Caco-2 (cell line): ENCODE results near the gene A1BG. TPM values are rescaled to one million over a fixed set of nuclear protein-coding genes. Genes with fewer than 3 reads are reported as not detected.

Experiments
- BruUV-seq: library from RNA; stranded (reverse); fragments of 400-500 nt; replicated peaks from 2 replicates; lab custom pipeline; 2021; lab: Mats Ljungman, UMichigan
- CTCF ChIA-PET: fragments of 300-600 bp; sonication (Branson Sonifier 250); formaldehyde crosslinking; loops from one replicate; lab custom pipeline; 2022; ENCODE audit warnings: antibody characterized with exemption; lab: Charles Lee
- POLR2A ChIA-PET: fragments of 300-600 bp; sonication (Branson Sonifier 250); formaldehyde crosslinking; loops from one replicate; lab custom pipeline; 2022; ENCODE audit warnings: antibody characterized with exemption; lab: Charles Lee
- DNase-seq, 2 experiments: peaks; one replicate each; pipeline versions ENCODE4 v3.0.0 to v3.0.0-alpha.2; 2020 to 2022
- H3K27me3 ChIP-seq: replicated peaks from 2 replicates; pipeline ENCODE4 v1.6.0; 2011; ENCODE audit warnings: low read length; ENCODE audit not compliant: control insufficient read depth, insufficient read depth
- H3K36me3 ChIP-seq: 2 replicates; pipeline ENCODE4 v1.5.1; 2011; ENCODE audit warnings: low read length; ENCODE audit not compliant: control insufficient read depth, insufficient read depth
- H3K4me1 ChIP-seq: fragments of 250-450 bp; sonication (Bioruptor Pico); 2 replicates; pipeline ENCODE4 v1.5.1; 2020; ENCODE audit warnings: mild to moderate bottlenecking
- H3K4me3 ChIP-seq: 2 replicates; pipeline ENCODE4 v1.5.1; 2011; ENCODE audit warnings: low read depth, mild to moderate bottlenecking, control low read depth, low read length
- H3K9me3 ChIP-seq: fragments of 250-450 bp; sonication (Bioruptor Pico); 2 replicates; pipeline ENCODE4 v1.5.1; 2020; ENCODE audit warnings: mild to moderate bottlenecking, moderate library complexity
- H3K27ac Mint-ChIP-seq: one replicate; pipeline ENCODE4 v1.8.0; 2022; ENCODE audit warnings: mixed read lengths; ENCODE audit not compliant: unreplicated experiment
- H3K27me3 Mint-ChIP-seq: one replicate; pipeline ENCODE4 v1.8.0; 2022; ENCODE audit warnings: mixed read lengths; ENCODE audit not compliant: insufficient read depth, unreplicated experiment
- H3K36me3 Mint-ChIP-seq: one replicate; pipeline ENCODE4 v1.8.0; 2022; ENCODE audit warnings: mild to moderate bottlenecking, mixed read lengths; ENCODE audit not compliant: insufficient read depth, unreplicated experiment
- H3K4me1 Mint-ChIP-seq: one replicate; pipeline ENCODE4 v1.8.0; 2022; ENCODE audit warnings: low read depth, mixed read lengths; ENCODE audit not compliant: unreplicated experiment
- H3K4me3 Mint-ChIP-seq: one replicate; pipeline ENCODE4 v1.8.0; 2022; ENCODE audit warnings: mild to moderate bottlenecking, moderate library complexity, mixed read lengths; ENCODE audit not compliant: unreplicated experiment
- H3K9me3 Mint-ChIP-seq: one replicate; pipeline ENCODE4 v1.8.0; 2022; ENCODE audit warnings: mixed read lengths; ENCODE audit not compliant: unreplicated experiment
- intact Hi-C: fragments of 100-400 bp; cut with micrococcal nuclease; formaldehyde crosslinking; loops from one replicate; pipeline ENCODE4 v1.10.0; 2022; ENCODE audit not compliant: unreplicated experiment
- total RNA-seq: library from RNA; stranded (reverse); gene quantifications from 2 replicates; pipeline ENCODE4 v1.2.3, GENCODE V29; 2022
- TF ChIP-seq, protein P1 (sequence below), 2 experiments: fragments of 200-600 bp in 1 of 2; IDR thresholded peaks; 1 replicate in 1 of 2; 2 replicates in 1 of 2; pipeline versions ENCODE4 v1.5.1 to v1.8.0; 2011 to 2022; ENCODE audit warnings: antibody characterized with exemption in 1 of 2, control low read depth in 1 of 2, inconsistent platforms in 1 of 2, low read depth in 1 of 2, low read length in 1 of 2, mild to moderate bottlenecking in 1 of 2, moderate library complexity in 1 of 2; ENCODE audit not compliant: insufficient read depth in 1 of 2, severe bottlenecking in 1 of 2, unreplicated experiment in 1 of 2

Gene A1BG
- total RNA-seq, 1 experiment from 2014 or later: 2.8 TPM

DNA sequence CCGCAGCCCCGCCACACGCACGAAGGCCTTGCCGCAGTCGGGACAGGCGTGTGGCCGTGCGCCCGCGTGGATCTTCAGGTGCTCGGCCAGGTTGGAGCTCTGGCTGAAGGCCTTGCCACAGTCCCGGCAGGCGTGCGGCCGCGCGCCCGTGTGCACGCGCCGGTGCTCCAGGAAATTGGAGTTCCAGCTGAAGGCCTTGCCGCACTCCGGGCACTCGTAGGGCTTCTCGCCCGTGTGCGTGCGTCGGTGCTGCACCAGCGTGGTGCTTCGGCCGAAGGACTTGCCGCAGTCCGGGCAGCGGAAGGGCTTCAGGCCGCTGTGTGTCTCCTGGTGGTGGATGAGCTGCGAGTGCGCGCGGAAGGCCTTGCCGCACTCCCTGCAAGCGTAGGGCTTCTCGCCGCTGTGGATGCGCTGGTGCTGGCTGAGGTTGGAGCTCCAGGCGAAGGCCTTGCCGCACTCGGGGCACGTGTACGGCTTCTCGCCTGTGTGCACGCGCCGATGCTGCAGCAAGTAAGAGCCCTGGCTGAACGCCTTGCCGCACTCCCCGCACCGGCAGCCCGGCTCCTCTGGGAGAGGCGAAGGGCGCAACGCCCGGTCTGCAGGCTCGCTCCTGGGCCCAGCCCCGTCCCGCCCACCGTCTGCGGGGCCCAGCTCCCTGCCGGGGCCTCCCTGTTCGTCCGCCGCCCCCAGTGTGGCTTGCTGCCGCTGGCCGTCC lies 3.6 kb upstream of the A1BG start:
- Histone ChIP-seq H3K27me3 (no peaks in the 10 kb centered on the region), H3K4me3 (no peak overlapping the region), H3K4me1 (peaks cover 5% of the 10 kb centered on the region; the same call in 1 of the 2 replicates), H3K36me3 (no peaks in the 10 kb centered on the region), H3K9me3 (no peaks in the 10 kb centered on the region)
- no peak overlapping the region for H3K4me3 Mint-ChIP-seq
- BruUV-seq: no TSS peak
- peaks cover 4% of the 10 kb centered on the region for H3K36me3 Mint-ChIP-seq
- H3K9me3 Mint-ChIP-seq: no peaks in the 10 kb centered on the region
- no peaks in the 10 kb centered on the region for H3K27me3 Mint-ChIP-seq
- POLR2A ChIA-PET: no interaction called here
- no peak for DNase-seq
- intact Hi-C loops: no loop called here
- TF ChIP-seq, protein P1, sequence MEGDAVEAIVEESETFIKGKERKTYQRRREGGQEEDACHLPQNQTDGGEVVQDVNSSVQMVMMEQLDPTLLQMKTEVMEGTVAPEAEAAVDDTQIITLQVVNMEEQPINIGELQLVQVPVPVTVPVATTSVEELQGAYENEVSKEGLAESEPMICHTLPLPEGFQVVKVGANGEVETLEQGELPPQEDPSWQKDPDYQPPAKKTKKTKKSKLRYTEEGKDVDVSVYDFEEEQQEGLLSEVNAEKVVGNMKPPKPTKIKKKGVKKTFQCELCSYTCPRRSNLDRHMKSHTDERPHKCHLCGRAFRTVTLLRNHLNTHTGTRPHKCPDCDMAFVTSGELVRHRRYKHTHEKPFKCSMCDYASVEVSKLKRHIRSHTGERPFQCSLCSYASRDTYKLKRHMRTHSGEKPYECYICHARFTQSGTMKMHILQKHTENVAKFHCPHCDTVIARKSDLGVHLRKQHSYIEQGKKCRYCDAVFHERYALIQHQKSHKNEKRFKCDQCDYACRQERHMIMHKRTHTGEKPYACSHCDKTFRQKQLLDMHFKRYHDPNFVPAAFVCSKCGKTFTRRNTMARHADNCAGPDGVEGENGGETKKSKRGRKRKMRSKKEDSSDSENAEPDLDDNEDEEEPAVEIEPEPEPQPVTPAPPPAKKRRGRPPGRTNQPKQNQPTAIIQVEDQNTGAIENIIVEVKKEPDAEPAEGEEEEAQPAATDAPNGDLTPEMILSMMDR (IDR thresholded peaks at IDR 0.05; ENCODE audit: insufficient read depth in 1 of 2, low read depth in 1 of 2, low read length in 1 of 2, severe bottlenecking in 1 of 2, unreplicated experiment in 1 of 2): no peak
- no peak overlapping the region for H3K27ac Mint-ChIP-seq
- CTCF ChIA-PET: no interaction called here
- no peaks in the 10 kb centered on the region for H3K4me1 Mint-ChIP-seq

GRCh38 chr19:58355908-58356765 lies 2.8 kb upstream of the A1BG start:
- intact Hi-C loops: no loop called here
- no peaks in the 10 kb centered on the region for H3K36me3 Mint-ChIP-seq
- no peaks in the 10 kb centered on the region for H3K4me1 ChIP-seq
- BruUV-seq: no TSS peak
- no peaks in the 10 kb centered on the region for H3K4me1 Mint-ChIP-seq
- no peaks in the 10 kb centered on the region for H3K9me3 ChIP-seq
- H3K9me3 Mint-ChIP-seq: no peaks in the 10 kb centered on the region
- no peaks in the 10 kb centered on the region for H3K27me3 ChIP-seq
- H3K27me3 Mint-ChIP-seq: no peaks in the 10 kb centered on the region
- TF ChIP-seq, protein P1 (IDR thresholded peaks at IDR 0.05; ENCODE audit: insufficient read depth in 1 of 2, low read depth in 1 of 2, low read length in 1 of 2, severe bottlenecking in 1 of 2, unreplicated experiment in 1 of 2): no peak
- H3K36me3 ChIP-seq: no peaks in the 10 kb centered on the region
- ChIA-PET POLR2A (no interaction called here), CTCF (no interaction called here)
- no peak overlapping the region for H3K27ac Mint-ChIP-seq
- no peak overlapping the region for H3K4me3 ChIP-seq
- H3K4me3 Mint-ChIP-seq: no peak overlapping the region
- no peak for DNase-seq

- no peaks in the 10 kb centered on the region for H3K27me3 ChIP-seq
- H3K4me3 Mint-ChIP-seq: no peak overlapping the region
- DNase-seq: no peak
- no peaks in the 10 kb centered on the region for H3K9me3 Mint-ChIP-seq
- no peaks in the 10 kb centered on the region for H3K4me1 Mint-ChIP-seq
- TF ChIP-seq, protein P1 (IDR thresholded peaks at IDR 0.05; ENCODE audit: insufficient read depth in 1 of 2, low read depth in 1 of 2, low read length in 1 of 2, severe bottlenecking in 1 of 2, unreplicated experiment in 1 of 2): no peak
- no TSS peak for BruUV-seq
- H3K4me3 ChIP-seq: no peak overlapping the region
- no peaks in the 10 kb centered on the region for H3K9me3 ChIP-seq
- intact Hi-C loops: no loop called here
- H3K36me3 Mint-ChIP-seq: no peaks in the 10 kb centered on the region
- CTCF ChIA-PET: no interaction called here
- POLR2A ChIA-PET: interaction anchor here (1.2 kb wide), 1 partner anchor 53 kb away, joined by 3 read pairs; the partner anchor contains the start of gene ZNF584
- H3K4me1 ChIP-seq: no peaks in the 10 kb centered on the region
- no peak overlapping the region for H3K27ac Mint-ChIP-seq
- H3K36me3 ChIP-seq: no peaks in the 10 kb centered on the region
- H3K27me3 Mint-ChIP-seq: no peaks in the 10 kb centered on the region
Observed at GRCh38 chr19:58355215-58355796, 2.0 kb upstream of the A1BG start.
